Suprapubic skin (tissue), 4 donors: Measurements from ENCODE around the gene RPS18. TPM values are rescaled to one million over a fixed set of nuclear protein-coding genes. Genes with fewer than 3 reads are reported as not detected.
"Not testable (repeated sequence)": the region's sequence is repeated elsewhere in the genome, so short reads cannot be mapped to it uniquely, and the experiment has no call there.

Source experiments
- DNase-seq, 2 donors: peaks; one replicate each; pipeline ENCODE4 v3.0.0-alpha.2; 2019; ENCODE audit warnings: low spot score in 2 of 2
- H3K27ac ChIP-seq: fragments of 200-600 bp; sonication (generic); one replicate; pipeline ENCODE4 v1.5.1; 2019
- H3K27me3 ChIP-seq: fragments of 200-600 bp; sonication (generic); one replicate; pipeline ENCODE4 v1.5.1; 2019
- H3K36me3 ChIP-seq: fragments of 200-600 bp; sonication (generic); one replicate; pipeline ENCODE4 v1.5.1; 2019
- H3K4me1 ChIP-seq: fragments of 200-600 bp; sonication (generic); one replicate; pipeline ENCODE4 v1.5.1; 2019
- H3K4me3 ChIP-seq: fragments of 200-600 bp; sonication (generic); one replicate; pipeline ENCODE4 v1.5.1; 2019; ENCODE audit warnings: mild to moderate bottlenecking
- H3K9me3 ChIP-seq: fragments of 200-600 bp; sonication (generic); one replicate; pipeline ENCODE4 v1.5.1; 2019
- CTCF ChIP-seq, 2 donors: fragments of 200-600 bp in 1 of 2; fragments of 450-650 bp in 1 of 2; sonication (generic) in 1 of 2; IDR thresholded peaks; one replicate each; pipeline ENCODE4 v1.5.1; 2016 to 2019; ENCODE audit warnings: antibody characterized with exemption in 2 of 2, mild to moderate bottlenecking in 1 of 2, moderate library complexity in 1 of 2
- EP300 ChIP-seq: sonication (generic); formaldehyde crosslinking; IDR thresholded peaks from one replicate; pipeline ENCODE4 v1.6.1; 2017; ENCODE audit warnings: antibody characterized with exemption
- POLR2A ChIP-seq, 2 donors: fragments of 450-650 bp; IDR thresholded peaks; one replicate each; pipeline ENCODE4 v1.6.1; 2017; ENCODE audit warnings: antibody characterized with exemption in 2 of 2, mild to moderate bottlenecking in 2 of 2, moderate library complexity in 2 of 2
- POLR2AphosphoS5 ChIP-seq, 3 donors: sonication (generic); formaldehyde crosslinking; IDR thresholded peaks; one replicate each; pipeline ENCODE4 v1.6.1; 2017; ENCODE audit warnings: antibody characterized with exemption in 3 of 3
- WGBS: methylation state at CpG from one replicate; pipeline ENCODE4 v1.1.5; 2018; 5-methylcytosine and 5-hydroxymethylcytosine counted together
- total RNA-seq, 4 donors: library from RNA; depleted of rRNA; stranded (reverse); fragments of >200 nt; gene quantifications; one replicate each; pipeline ENCODE4 v1.1.0, GENCODE V29; 2016

The RPS18 gene
- total RNA-seq, 4 donors from 2014 or later: 2,261 to 4,381 (median 4,042) TPM

GRCh38 chr6:33279971-33280511 lies 8.2 kb downstream of the RPS18 start:
- WGBS: 58% methylated on average over 3 of the region's 5 CpGs
- Histone ChIP-seq H3K36me3 (peaks cover 62% of the 10 kb centered on the region), H3K27ac (no peak overlapping the region)

DNA sequence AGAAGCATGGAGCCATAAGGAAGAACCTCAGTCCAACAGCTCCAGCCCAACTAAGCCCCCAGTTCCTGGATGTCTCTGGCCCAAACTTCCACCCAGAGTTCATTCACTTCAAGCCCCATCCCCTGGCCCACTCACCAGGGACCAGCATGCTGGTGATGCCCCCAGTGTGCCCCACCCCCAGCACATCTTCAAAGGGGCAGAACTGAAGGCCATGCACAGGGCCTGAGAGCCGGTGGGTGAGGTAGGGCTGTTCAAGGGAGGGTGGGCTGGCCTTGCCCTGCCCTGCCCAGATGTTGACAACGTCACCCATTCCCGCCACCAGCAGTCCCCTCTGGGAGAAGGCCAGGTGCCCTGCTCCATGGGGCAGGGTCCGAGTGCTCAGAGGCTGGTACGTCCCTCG lies 8.7 kb downstream of the RPS18 start:
- WGBS: 100% methylated on average over 5 of the region's 6 CpGs
- TF ChIP-seq POLR2AphosphoS5 (IDR thresholded peaks at IDR 0.05): no peak
- Histone ChIP-seq H3K27ac (no peak overlapping the region), H3K9me3 (no peaks in the 10 kb centered on the region), H3K4me3 (no peak overlapping the region), H3K36me3 (peaks cover 62% of the 10 kb centered on the region), H3K4me1 (peaks cover 29% of the 10 kb centered on the region), H3K27me3 (no peaks in the 10 kb centered on the region)
- no peak for DNase-seq

More at GRCh38 chr6:33279971-33280511, 8.2 kb downstream of the RPS18 start:
- TF ChIP-seq CTCF (IDR thresholded peaks at IDR 0.05) (peak; percentile 40 to 49), POLR2A (IDR thresholded peaks at IDR 0.05) (no peak)
- Histone ChIP-seq H3K4me1 (peaks cover 34% of the 10 kb centered on the region), H3K4me3 (no peak overlapping the region), H3K9me3 (no peaks in the 10 kb centered on the region), H3K27me3 (no peaks in the 10 kb centered on the region)
- DNase-seq: peak in 1 of 2 donors; percentile 65

- Histone ChIP-seq H3K36me3 (peaks cover 58% of the 10 kb centered on the region), H3K4me1 (peaks cover 16% of the 10 kb centered on the region)
- not testable (repeated sequence) for H3K4me3 ChIP-seq, H3K27ac ChIP-seq, DNase-seq, H3K27me3 ChIP-seq, H3K9me3 ChIP-seq
- WGBS: 83% methylated on average over 4 of the region's 4 CpGs
Measured at GRCh38 chr6:33285214-33285613, 13.3 kb downstream of the RPS18 start.

DNA sequence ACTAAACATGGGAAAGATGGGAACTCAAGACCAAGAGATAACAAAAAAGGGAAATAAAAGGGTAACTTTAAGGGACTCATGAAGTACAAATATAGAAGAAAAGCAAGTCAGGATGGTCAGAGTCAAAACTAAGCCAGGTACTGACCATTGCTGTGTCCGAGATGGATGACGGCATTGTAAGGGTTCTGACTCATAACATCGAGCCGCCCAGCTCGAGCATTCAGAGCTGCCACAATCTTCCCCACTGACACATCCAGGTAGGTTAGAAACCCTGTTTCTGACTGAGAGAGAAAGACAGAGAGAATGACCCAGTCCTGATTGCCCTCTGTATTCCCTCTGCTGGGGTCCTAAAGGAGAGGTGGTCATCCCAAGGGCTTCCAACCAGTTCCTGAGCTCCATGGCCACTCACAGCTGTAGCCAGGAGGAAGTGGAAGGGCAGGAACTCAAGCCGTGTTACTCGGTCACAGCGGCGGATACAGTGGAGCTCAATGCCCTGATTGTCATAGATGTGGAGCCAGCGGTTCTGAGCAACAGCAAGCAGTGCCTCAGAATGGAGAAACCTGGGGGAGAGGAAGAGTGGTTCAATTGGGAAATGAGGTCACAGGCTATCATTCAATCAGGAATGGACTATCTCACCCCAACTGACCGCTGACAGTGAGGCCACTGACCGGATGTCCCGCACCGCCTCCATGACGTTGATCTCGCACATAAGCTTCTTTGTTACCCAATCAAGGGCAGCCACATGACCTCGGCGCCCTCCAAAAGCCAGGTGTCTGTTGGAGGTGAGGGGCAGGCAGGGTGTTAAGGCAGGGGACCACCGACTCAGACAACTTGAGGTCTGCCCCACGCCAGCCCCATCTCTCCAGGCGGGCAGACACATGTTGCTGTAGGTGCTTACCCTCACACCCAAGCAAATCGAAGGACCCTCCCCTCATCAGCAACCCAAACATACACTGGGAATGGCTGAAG lies 15.4 kb downstream of the RPS18 start:
- Histone ChIP-seq H3K36me3 (peaks cover 57% of the 10 kb centered on the region), H3K4me3 (no peak overlapping the region), H3K27me3 (no peaks in the 10 kb centered on the region), H3K9me3 (no peaks in the 10 kb centered on the region), H3K27ac (no peak overlapping the region), H3K4me1 (peaks cover 25% of the 10 kb centered on the region)
- WGBS: 86% methylated on average over 22 of the region's 22 CpGs
- DNase-seq: no peak
- no peak for TF ChIP-seq CTCF (IDR thresholded peaks at IDR 0.05)
- no peak for TF ChIP-seq POLR2A (IDR thresholded peaks at IDR 0.05)
- TF ChIP-seq POLR2AphosphoS5 (IDR thresholded peaks at IDR 0.05): no peak
- no peak for TF ChIP-seq EP300

DNA sequence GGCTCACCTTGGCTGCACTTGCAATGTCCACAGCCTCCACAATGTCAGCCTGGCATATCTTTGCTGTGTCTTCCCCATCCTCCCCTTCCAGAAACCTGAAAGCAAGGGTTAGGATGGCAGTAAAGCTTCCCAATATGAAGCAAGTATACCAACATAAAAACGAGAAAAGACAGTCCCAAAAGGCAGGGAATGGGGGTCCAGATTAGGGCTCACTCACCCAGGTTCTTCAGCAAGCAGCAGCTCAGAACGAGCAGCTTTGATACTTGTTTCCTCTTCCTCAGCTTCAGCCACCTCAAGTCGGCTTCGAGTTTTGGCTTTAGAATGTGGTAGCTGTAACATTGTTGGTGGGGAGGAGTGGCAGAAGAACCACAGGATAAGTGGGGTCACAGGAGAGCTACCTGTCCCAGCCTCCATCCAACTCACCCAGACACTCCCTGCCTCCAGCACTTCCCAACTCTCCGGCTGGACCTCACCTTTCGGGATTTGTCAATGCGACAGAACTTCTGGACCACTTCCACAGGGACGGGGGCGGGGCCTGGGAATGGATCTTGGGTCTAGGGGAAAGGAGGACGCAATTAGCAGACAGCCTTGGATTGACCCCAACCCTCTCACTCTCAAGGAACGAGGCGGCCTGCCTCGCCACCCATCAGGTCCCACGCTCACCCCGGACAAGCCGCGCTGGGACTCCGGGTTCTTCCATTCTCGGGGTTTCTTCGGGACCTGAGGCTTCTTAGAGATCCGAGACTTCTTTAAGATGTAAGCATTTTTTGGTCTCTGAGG lies 16.5 kb downstream of the RPS18 start:
- Histone ChIP-seq H3K4me1 (peaks cover 25% of the 10 kb centered on the region), H3K36me3 (peaks cover 59% of the 10 kb centered on the region)
- 15% methylated on average over 13 of the region's 21 CpGs for WGBS

More for the DNA sequence above, 16.5 kb downstream of the RPS18 start:
- H3K27ac ChIP-seq: peak overlapping the region; percentile 77
- TF ChIP-seq EP300: no peak
- TF ChIP-seq POLR2A (IDR thresholded peaks at IDR 0.05): no peak
- no peak for TF ChIP-seq POLR2AphosphoS5 (IDR thresholded peaks at IDR 0.05)
- TF ChIP-seq CTCF (IDR thresholded peaks at IDR 0.05): no peak
- H3K27me3 ChIP-seq: no peaks in the 10 kb centered on the region
- H3K4me3 ChIP-seq: peak overlapping the region; percentile 86
- no peaks in the 10 kb centered on the region for H3K9me3 ChIP-seq
- no peak for DNase-seq
